ENCODE data around the gene LENG8.
"Not testable (repeated sequence)": the region's sequence is repeated elsewhere in the genome, so short reads cannot be mapped to it uniquely, and the experiment has no call there.

The LENG8 gene

DNA sequence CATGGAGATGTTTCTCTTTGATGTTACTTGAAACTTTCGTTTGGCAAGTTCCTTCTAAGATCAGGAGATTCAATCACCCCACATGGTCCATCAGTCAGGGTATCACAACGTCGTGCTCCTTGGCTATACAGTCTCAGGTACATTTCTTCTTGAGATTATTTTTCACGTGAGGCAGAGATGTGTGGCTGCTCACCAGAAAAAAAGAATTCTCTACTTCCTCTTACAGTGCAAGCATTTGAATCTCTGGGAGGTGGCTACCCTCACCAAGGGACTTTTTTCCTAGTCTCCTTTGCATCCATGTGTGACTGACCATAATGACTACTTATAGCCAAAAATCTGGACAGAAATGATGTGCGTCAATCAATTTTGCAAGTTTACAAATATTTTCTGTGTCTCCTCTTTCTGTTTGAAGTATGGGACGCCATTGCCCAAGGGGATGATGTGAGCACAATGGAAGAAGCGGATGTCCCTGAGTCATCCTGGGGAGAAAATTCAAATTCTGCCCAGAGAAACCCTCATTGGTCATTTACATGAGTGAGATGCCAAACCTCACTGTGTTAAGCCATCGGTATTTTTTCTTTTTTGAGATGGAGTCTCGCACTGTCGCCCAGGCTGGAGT, 45.1 kb downstream of the LENG8 start:
- H3K79me2 ChIP-seq = no peaks in the 10 kb centered on the region
- H3K27me3 ChIP-seq (ENCODE audit: control insufficient read depth, insufficient read depth, low read length) = no peaks in the 10 kb centered on the region
- no peaks in the 10 kb centered on the region for H3K4me1 ChIP-seq
- TF ChIP-seq, protein P1, sequence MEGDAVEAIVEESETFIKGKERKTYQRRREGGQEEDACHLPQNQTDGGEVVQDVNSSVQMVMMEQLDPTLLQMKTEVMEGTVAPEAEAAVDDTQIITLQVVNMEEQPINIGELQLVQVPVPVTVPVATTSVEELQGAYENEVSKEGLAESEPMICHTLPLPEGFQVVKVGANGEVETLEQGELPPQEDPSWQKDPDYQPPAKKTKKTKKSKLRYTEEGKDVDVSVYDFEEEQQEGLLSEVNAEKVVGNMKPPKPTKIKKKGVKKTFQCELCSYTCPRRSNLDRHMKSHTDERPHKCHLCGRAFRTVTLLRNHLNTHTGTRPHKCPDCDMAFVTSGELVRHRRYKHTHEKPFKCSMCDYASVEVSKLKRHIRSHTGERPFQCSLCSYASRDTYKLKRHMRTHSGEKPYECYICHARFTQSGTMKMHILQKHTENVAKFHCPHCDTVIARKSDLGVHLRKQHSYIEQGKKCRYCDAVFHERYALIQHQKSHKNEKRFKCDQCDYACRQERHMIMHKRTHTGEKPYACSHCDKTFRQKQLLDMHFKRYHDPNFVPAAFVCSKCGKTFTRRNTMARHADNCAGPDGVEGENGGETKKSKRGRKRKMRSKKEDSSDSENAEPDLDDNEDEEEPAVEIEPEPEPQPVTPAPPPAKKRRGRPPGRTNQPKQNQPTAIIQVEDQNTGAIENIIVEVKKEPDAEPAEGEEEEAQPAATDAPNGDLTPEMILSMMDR (IDR thresholded peaks at IDR 0.05) = no peak
- H3K36me3 ChIP-seq (ENCODE audit: control insufficient read depth, insufficient read depth, low read length) = no peaks in the 10 kb centered on the region
- no peak overlapping the region for H2AFZ ChIP-seq
- no peak overlapping the region for H3K9ac ChIP-seq
- no peak overlapping the region for H3K4me2 ChIP-seq (ENCODE audit: low read length)
- H3K27ac ChIP-seq = no peak overlapping the region
- no peaks in the 10 kb centered on the region for H3K9me3 ChIP-seq (ENCODE audit: control insufficient read depth, low read length)
- no peak overlapping the region for H3K4me3 ChIP-seq (ENCODE audit: low read depth, low read length)

DNA sequence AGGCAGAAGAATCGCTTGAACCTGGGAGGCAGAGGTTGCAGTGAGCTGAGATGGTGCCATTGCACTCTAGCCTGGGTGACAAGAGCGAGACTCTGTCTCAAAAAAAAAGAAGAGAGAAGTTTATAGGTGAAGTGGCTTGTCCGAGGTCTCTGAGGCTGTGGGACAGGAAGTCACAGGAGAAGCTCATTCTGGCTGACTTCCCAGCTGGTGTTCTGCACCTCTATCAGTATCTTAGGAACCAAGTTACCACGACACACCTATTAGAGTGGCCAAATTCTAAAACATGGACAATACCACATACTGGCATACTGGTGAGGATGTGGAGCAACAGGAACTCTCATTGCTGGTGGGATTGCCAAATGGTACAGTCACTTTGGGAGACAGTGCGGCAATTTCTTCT, 46.3 kb downstream of the LENG8 start:
- H2AFZ ChIP-seq; H3K4me1 ChIP-seq; H3K36me3 ChIP-seq (ENCODE audit: control insufficient read depth, insufficient read depth, low read length); H3K4me2 ChIP-seq (ENCODE audit: low read length); H3K27me3 ChIP-seq (ENCODE audit: control insufficient read depth, insufficient read depth, low read length); H3K79me2 ChIP-seq; H3K9me3 ChIP-seq (ENCODE audit: control insufficient read depth, low read length); H3K9ac ChIP-seq; H3K27ac ChIP-seq; H3K4me3 ChIP-seq (ENCODE audit: low read depth, low read length): not testable (repeated sequence)

DNA sequence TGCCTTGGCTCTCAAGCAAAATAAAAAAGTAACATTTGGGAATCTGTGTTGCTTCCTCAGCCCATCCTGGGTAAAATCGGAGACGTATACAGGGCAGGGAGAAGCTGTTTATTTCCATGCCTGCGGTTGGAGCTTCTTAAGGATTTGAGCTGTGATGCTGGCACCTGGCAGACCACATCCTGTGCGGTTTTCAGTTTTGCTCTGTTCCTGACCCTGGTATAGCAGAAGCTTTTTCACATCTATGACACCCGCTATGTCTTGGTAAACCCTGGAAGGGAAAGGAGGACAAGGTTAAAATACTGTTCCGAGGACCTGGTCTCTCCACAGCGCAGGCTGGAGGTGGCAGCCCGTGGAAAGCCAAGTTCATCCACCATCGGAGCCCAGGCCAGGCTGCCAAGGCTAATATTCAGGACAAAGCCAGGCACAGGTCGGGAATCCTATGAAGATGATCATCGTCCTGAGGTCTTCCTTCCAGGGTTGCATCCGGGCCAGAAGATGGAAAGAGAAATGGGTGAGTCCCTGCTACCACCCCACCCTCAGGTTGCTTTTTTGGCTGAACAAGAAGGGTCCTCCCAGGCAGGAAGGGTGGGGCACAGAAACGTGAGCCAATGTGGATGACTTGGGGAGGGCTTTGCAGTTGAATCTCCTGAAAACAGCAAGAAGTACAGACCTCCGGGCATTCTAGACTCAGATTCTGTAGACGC, 48.9 kb downstream of the LENG8 start:
- H3K79me2 ChIP-seq; H3K4me2 ChIP-seq (ENCODE audit: low read length); H3K27ac ChIP-seq; H3K36me3 ChIP-seq (ENCODE audit: control insufficient read depth, insufficient read depth, low read length); H3K4me1 ChIP-seq; H3K4me3 ChIP-seq (ENCODE audit: low read depth, low read length); H3K9me3 ChIP-seq (ENCODE audit: control insufficient read depth, low read length); H2AFZ ChIP-seq; H3K27me3 ChIP-seq (ENCODE audit: control insufficient read depth, insufficient read depth, low read length); H3K9ac ChIP-seq: not testable (repeated sequence)

DNA sequence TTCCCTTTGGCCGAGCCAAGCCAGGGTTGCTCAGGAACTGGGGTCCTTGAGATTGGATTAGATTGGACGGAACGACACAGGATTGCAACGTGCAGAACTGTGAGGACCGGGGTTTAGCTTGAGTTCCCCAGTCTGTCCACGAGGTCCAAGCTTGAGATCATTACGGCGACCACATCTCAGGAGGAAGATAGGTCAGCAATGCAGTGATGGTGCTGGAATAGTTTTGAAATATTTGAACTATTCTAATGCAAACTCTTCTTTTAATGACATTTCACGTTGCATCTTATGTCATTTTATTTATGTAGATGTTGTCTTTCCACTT, 49.4 kb downstream of the LENG8 start:
- not testable (repeated sequence) for H3K4me1 ChIP-seq; H3K4me3 ChIP-seq (ENCODE audit: low read depth, low read length); H3K27me3 ChIP-seq (ENCODE audit: control insufficient read depth, insufficient read depth, low read length); H2AFZ ChIP-seq; H3K9me3 ChIP-seq (ENCODE audit: control insufficient read depth, low read length); H3K27ac ChIP-seq; H3K9ac ChIP-seq; H3K36me3 ChIP-seq (ENCODE audit: control insufficient read depth, insufficient read depth, low read length); H3K4me2 ChIP-seq (ENCODE audit: low read length); H3K79me2 ChIP-seq

DNA sequence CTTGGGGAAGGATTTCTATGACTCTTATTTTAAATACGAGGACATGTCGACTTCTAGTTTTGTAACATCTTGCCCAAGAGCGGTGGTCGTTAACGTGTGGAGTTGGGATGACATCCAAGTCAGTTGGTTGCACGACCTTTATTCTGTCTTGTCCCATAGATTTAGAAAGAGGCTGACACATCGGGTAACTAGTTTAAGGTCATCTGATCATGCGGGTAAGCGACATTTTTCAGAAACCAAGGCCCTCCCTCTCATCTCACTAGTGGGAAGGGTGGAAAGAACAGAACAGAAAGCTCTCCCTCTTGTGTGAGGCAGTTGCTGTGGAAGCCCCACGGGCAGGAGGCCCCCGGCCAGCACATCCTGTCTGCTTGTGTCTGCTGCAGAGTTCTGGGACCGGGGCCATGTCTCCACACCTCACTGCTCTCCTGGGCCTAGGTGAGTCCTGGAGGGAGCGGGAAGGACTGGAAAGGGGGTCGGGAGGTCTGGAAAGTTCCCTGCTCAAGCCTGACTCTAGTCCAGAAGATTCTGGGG, 53.6 kb downstream of the LENG8 start, which contains the start of gene LAIR2:
Gene LAIR2, plus strand, starts transcription at position 314 of the 531 bp plus-strand sequence. Its CDS starts 88 bp downstream, at position 402.
- no peak within 1 kb of the TSS for H3K4me2 ChIP-seq (ENCODE audit: low read length)
- no peaks in the 10 kb centered on the region for H3K36me3 ChIP-seq (ENCODE audit: control insufficient read depth, insufficient read depth, low read length)
- H3K27me3 ChIP-seq (ENCODE audit: control insufficient read depth, insufficient read depth, low read length) = no peaks in the 10 kb centered on the region
- H3K4me1 ChIP-seq = no peaks in the 10 kb centered on the region
- no peak within 1 kb of the TSS for H3K27ac ChIP-seq
- H3K9me3 ChIP-seq (ENCODE audit: control insufficient read depth, low read length) = no peaks in the 10 kb centered on the region
- TF ChIP-seq, protein P1 (IDR thresholded peaks at IDR 0.05) = no peak
- H3K4me3 ChIP-seq (ENCODE audit: low read depth, low read length) = no peak within 1 kb of the TSS
- H3K79me2 ChIP-seq = no peaks in the 10 kb centered on the region
- no peak within 1 kb of the TSS for H3K9ac ChIP-seq
- H2AFZ ChIP-seq = no peak within 1 kb of the TSS

DNA sequence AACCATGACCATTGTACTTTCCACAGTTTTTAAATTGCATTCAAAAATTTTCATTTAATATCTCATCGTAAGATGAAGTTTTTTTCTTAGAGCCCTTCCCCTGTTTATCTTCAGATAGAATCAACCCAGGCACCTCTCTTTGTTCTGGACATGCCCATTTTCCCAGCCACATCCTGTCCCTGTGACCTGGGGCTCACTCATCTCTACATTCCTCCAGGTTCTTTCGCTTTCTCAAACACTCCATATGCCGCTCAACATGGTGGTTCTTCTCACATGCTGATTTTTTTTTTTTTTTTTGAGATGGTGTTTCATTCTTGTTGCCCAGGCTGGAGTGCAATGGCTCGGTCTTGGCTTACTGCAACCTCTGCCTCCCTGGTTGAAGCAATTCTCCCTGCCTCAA, 56.5 kb downstream of the LENG8 start:
- not testable (repeated sequence) for H3K4me1 ChIP-seq; H3K9ac ChIP-seq; H3K4me2 ChIP-seq (ENCODE audit: low read length); H3K79me2 ChIP-seq; H2AFZ ChIP-seq; H3K9me3 ChIP-seq (ENCODE audit: control insufficient read depth, low read length); H3K36me3 ChIP-seq (ENCODE audit: control insufficient read depth, insufficient read depth, low read length); H3K4me3 ChIP-seq (ENCODE audit: low read depth, low read length); H3K27me3 ChIP-seq (ENCODE audit: control insufficient read depth, insufficient read depth, low read length); H3K27ac ChIP-seq

Data from parathyroid adenoma (tissue), 2 donors.